ENCODE results near the gene CDC14A. TPM values are rescaled to one million over a fixed set of nuclear protein-coding genes. Genes with fewer than 3 reads are reported as not detected.

CDC14A gene
- total RNA-seq, 2 experiments from 2014 or later: 4.9 to 7.2 TPM

DNA sequence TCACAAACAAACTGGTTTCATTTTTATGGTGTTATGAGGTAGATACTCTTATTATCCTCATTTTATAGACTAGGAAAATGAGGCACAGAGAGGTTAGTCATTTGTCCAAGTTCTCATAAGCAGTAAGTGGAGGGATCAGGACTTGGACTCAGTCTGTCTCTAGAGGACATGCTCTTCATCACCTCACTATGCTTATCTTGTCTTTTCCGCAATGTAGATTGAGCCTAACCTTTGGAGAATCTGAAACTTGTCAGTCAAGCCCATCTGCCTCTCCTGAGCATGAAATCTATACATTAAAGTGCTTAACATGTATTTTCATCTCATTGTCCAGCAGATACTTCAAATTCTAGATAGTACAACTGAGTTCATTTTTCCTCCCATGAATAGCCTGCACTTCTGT lies 11.8 kb upstream of the CDC14A start:
- no TSS peak for BruUV-seq (replicated peaks)
- intact Hi-C loops (cut with micrococcal nuclease; ENCODE audit: unreplicated experiment): no loop called here
- Histone ChIP-seq H4K20me1 (ENCODE audit: insufficient read depth, low read length) (no peaks in the 10 kb centered on the region), H3K9me3 (ENCODE audit: low read length) (no peaks in the 10 kb centered on the region), H3K27ac (ENCODE audit: low read depth, low read length, poor library complexity, severe bottlenecking) (no peak overlapping the region), H3K4me1 (ENCODE audit: insufficient read depth, low read length, poor library complexity, severe bottlenecking) (no peaks in the 10 kb centered on the region), H3K4me2 (ENCODE audit: low read length) (no peak overlapping the region), H3K79me2 (ENCODE audit: insufficient read depth, low read depth, low read length) (no peaks in the 10 kb centered on the region), H3K4me3 (ENCODE audit: low read depth, low read length, poor library complexity, severe bottlenecking) (no peak overlapping the region), H3K36me3 (ENCODE audit: insufficient read depth, low read length) (no peaks in the 10 kb centered on the region), H2AFZ (ENCODE audit: low read length) (no peak overlapping the region), H3K9me2 (ENCODE audit: insufficient read depth, low read length) (no peaks in the 10 kb centered on the region)
- TF ChIP-seq, protein P1, sequence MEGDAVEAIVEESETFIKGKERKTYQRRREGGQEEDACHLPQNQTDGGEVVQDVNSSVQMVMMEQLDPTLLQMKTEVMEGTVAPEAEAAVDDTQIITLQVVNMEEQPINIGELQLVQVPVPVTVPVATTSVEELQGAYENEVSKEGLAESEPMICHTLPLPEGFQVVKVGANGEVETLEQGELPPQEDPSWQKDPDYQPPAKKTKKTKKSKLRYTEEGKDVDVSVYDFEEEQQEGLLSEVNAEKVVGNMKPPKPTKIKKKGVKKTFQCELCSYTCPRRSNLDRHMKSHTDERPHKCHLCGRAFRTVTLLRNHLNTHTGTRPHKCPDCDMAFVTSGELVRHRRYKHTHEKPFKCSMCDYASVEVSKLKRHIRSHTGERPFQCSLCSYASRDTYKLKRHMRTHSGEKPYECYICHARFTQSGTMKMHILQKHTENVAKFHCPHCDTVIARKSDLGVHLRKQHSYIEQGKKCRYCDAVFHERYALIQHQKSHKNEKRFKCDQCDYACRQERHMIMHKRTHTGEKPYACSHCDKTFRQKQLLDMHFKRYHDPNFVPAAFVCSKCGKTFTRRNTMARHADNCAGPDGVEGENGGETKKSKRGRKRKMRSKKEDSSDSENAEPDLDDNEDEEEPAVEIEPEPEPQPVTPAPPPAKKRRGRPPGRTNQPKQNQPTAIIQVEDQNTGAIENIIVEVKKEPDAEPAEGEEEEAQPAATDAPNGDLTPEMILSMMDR (conservative IDR thresholded peaks at IDR 0.05; ENCODE audit: low read length): no peak
- TF ChIP-seq EZH2phosphoT487 (IDR thresholded peaks at IDR 0.05; ENCODE audit: borderline replicate concordance, low read depth, low read length): no peak
- CTCF ChIA-PET (ENCODE audit: unreplicated experiment): no interaction called here
- no peak for DNase-seq (ENCODE audit: low spot score)
- POLR2A ChIA-PET: no interaction called here

DNA sequence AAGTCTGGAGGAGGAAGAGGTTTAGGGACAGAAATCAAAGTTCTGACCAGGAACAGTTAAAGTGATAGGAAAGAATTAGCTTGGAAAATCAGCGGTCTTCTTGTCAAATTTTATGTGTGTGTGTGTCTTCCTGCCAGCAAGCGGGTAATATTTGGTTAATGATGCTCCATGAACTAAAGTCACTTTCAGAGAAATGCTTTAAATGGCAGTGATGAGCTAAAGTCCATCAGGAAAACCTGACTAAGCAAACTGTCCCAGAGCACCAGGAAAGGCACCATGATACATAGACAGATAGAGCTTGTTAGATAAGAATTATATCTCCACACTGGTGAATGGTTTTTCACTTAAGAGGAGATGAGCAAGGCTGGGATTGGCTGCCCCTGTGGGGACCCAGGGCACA lies 10.0 kb upstream of the CDC14A start:
- H2AFZ ChIP-seq (ENCODE audit: low read length): no peak overlapping the region
- TF ChIP-seq EZH2phosphoT487 (IDR thresholded peaks at IDR 0.05; ENCODE audit: borderline replicate concordance, low read depth, low read length): no peak
- TF ChIP-seq, protein P1 (conservative IDR thresholded peaks at IDR 0.05; ENCODE audit: low read length): no peak
- no peaks in the 10 kb centered on the region for H3K9me3 ChIP-seq (ENCODE audit: low read length)
- H3K4me3 ChIP-seq (ENCODE audit: low read depth, low read length, poor library complexity, severe bottlenecking): no peak overlapping the region
- BruUV-seq (replicated peaks): no TSS peak
- no peaks in the 10 kb centered on the region for H3K79me2 ChIP-seq (ENCODE audit: insufficient read depth, low read depth, low read length)
- no peak for DNase-seq (ENCODE audit: low spot score)
- POLR2A ChIA-PET: no interaction called here
- no peaks in the 10 kb centered on the region for H3K4me1 ChIP-seq (ENCODE audit: insufficient read depth, low read length, poor library complexity, severe bottlenecking)
- no peaks in the 10 kb centered on the region for H4K20me1 ChIP-seq (ENCODE audit: insufficient read depth, low read length)
- no peaks in the 10 kb centered on the region for H3K36me3 ChIP-seq (ENCODE audit: insufficient read depth, low read length)
- CTCF ChIA-PET (ENCODE audit: unreplicated experiment): interaction anchor here (0.7 kb wide), 1 partner anchor 10 kb away, joined by 3 read pairs; the partner anchor contains the start of gene CDC14A
- intact Hi-C loops (cut with micrococcal nuclease; ENCODE audit: unreplicated experiment): no loop called here
- H3K27ac ChIP-seq (ENCODE audit: low read depth, low read length, poor library complexity, severe bottlenecking): no peak overlapping the region
- H3K9me2 ChIP-seq (ENCODE audit: insufficient read depth, low read length): no peaks in the 10 kb centered on the region
- H3K4me2 ChIP-seq (ENCODE audit: low read length): no peak overlapping the region

DNA sequence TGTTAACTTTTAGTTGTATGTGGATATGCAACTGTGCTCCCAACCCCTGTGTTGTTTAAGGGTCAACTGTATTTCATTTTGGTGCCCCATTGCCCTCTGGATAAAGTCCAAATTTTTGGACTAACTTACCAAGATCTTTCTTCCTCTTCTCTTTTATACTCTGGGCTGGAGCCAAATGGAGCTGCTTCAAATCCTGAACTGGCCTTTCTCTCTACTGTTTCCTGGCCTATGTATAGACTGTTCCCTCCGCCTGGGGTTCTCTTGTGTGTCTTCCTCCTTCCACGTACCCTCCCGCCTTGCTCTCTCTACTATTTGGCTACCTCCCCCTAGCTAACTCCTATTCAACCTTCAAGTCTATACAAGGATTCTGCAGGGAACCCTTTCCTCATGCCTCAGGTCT lies 8.4 kb upstream of the CDC14A start:
- no peak overlapping the region for H2AFZ ChIP-seq (ENCODE audit: low read length)
- CTCF ChIA-PET (ENCODE audit: unreplicated experiment): no interaction called here

More for the DNA sequence above, 8.4 kb upstream of the CDC14A start:
- no peak overlapping the region for H3K27ac ChIP-seq (ENCODE audit: low read depth, low read length, poor library complexity, severe bottlenecking)
- no peaks in the 10 kb centered on the region for H3K36me3 ChIP-seq (ENCODE audit: insufficient read depth, low read length)
- H3K4me3 ChIP-seq (ENCODE audit: low read depth, low read length, poor library complexity, severe bottlenecking): no peak overlapping the region
- no peak for DNase-seq (ENCODE audit: low spot score)
- TF ChIP-seq, protein P1 (conservative IDR thresholded peaks at IDR 0.05; ENCODE audit: low read length): no peak
- no peak for TF ChIP-seq EZH2phosphoT487 (IDR thresholded peaks at IDR 0.05; ENCODE audit: borderline replicate concordance, low read depth, low read length)
- intact Hi-C loops (cut with micrococcal nuclease; ENCODE audit: unreplicated experiment): no loop called here
- no peaks in the 10 kb centered on the region for H3K4me1 ChIP-seq (ENCODE audit: insufficient read depth, low read length, poor library complexity, severe bottlenecking)
- POLR2A ChIA-PET: no interaction called here
- H3K79me2 ChIP-seq (ENCODE audit: insufficient read depth, low read depth, low read length): no peaks in the 10 kb centered on the region
- no peak overlapping the region for H3K4me2 ChIP-seq (ENCODE audit: low read length)
- no peaks in the 10 kb centered on the region for H3K9me2 ChIP-seq (ENCODE audit: insufficient read depth, low read length)
- no peaks in the 10 kb centered on the region for H4K20me1 ChIP-seq (ENCODE audit: insufficient read depth, low read length)
- H3K9me3 ChIP-seq (ENCODE audit: low read length): no peaks in the 10 kb centered on the region
- no TSS peak for BruUV-seq (replicated peaks)
